GM21390 (cell line): ENCODE results near the gene PCDHA1.
"Not testable (repeated sequence)": the region's sequence is repeated elsewhere in the genome, so short reads cannot be mapped to it uniquely, and the experiment has no call there.

Experiments
- ATAC-seq: cut with Tn5 transposase; IDR thresholded peaks from one replicate; pipeline ENCODE4 v1.9.1; 2021; ENCODE audit not compliant: unreplicated experiment

The PCDHA1 gene

DNA sequence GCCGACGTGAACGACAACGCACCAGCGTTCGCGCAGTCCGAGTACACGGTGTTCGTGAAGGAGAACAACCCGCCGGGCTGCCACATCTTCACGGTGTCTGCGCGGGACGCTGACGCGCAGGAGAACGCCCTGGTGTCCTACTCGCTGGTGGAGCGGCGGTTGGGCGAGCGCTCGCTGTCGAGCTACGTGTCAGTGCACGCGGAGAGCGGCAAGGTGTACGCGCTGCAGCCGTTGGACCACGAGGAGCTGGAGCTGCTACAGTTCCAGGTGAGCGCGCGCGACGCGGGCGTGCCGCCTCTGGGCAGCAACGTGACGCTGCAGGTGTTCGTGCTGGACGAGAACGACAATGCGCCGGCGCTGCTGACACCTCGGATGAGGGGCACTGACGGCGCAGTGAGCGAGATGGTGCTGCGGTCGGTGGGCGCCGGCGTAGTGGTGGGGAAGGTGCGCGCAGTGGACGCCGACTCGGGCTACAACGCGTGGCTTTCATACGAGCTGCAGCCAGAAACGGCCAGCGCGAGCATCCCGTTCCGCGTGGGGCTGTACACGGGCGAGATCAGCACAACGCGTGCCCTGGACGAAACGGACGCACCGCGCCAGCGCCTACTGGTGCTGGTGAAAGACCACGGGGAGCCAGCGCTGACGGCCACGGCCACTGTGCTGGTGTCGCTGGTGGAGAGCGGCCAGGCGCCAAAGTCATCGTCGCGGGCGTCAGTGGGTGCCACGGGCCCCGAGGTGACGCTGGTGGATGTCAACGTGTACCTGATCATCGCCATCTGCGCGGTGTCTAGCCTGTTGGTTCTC lies 64.1 kb downstream of the PCDHA1 start:
- ATAC-seq = not testable (repeated sequence)

DNA sequence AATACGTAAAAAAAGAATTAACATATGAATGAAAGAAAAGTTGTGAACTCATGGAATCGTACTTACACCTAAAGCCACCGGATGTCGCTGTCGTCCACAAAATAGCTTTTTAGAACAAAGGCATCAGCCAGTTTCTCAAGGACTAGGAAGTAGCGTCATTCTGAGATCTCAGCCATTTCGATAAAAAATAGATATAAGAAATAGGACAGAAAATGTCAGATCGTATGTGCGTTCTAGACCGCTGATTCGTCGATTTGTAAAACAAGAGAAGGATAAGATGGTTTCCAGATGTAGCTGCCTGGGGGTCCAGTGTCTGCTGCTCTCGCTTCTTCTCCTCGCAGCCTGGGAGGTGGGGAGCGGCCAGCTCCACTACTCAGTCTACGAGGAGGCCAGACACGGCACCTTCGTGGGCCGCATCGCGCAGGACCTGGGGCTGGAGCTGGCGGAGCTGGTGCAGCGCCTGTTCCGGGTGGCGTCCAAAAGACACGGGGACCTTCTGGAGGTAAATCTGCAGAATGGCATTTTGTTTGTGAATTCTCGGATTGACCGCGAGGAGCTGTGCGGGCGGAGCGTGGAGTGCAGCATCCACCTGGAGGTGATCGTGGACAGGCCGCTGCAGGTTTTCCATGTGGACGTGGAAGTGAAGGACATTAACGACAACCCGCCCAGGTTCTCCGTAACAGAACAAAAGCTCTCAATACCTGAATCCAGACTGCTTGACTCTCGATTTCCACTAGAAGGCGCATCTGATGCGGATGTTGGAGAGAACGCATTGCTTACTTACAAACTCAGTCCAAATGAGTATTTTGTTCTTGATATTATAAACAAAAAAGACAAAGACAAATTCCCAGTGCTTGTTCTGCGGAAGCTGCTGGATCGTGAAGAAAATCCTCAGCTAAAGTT lies 70.1 kb downstream of the PCDHA1 start, which contains the start of gene PCDHA10:
Gene PCDHA10 (plus strand): TSS at position 126 of the 903 bp plus-strand sequence. CDS start 152 bp downstream, at position 278.
- ATAC-seq = no peak

DNA sequence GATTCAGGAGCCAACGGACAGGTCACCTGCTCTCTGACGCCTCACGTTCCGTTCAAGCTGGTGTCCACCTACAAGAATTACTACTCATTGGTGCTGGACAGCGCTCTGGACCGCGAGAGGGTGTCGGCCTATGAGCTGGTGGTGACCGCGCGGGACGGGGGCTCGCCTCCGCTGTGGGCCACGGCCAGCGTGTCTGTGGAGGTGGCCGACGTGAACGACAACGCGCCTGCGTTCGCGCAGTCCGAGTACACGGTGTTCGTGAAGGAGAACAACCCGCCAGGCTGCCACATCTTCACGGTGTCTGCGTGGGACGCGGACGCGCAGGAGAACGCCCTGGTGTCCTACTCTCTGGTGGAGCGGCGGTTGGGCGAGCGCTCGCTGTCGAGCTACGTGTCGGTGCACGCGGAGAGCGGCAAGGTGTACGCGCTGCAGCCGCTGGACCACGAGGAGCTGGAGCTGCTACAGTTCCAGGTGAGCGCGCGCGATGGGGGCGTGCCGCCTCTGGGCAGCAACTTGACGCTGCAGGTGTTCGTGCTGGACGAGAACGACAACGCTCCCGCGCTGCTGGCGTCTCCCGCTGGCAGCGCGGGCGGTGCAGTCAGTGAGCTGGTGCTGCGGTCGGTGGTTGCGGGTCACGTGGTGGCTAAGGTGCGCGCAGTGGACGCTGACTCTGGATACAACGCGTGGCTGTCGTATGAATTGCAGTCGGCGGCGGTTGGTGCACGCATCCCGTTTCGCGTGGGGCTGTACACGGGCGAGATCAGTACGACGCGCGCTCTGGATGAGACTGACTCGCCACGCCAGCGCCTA lies 71.4 kb downstream of the PCDHA1 start:
- no peak for ATAC-seq

DNA sequence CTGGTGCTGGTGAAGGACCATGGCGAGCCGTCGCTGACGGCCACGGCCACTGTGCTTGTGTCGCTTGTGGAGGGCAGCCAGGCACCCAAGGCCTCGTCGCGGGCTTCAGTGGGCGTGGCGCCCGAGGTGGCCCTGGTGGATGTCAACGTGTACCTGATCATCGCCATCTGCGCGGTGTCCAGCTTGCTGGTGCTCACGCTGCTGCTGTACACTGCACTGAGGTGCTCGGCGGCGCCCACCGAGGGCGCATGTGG lies 72.0 kb downstream of the PCDHA1 start:
- no peak for ATAC-seq

DNA sequence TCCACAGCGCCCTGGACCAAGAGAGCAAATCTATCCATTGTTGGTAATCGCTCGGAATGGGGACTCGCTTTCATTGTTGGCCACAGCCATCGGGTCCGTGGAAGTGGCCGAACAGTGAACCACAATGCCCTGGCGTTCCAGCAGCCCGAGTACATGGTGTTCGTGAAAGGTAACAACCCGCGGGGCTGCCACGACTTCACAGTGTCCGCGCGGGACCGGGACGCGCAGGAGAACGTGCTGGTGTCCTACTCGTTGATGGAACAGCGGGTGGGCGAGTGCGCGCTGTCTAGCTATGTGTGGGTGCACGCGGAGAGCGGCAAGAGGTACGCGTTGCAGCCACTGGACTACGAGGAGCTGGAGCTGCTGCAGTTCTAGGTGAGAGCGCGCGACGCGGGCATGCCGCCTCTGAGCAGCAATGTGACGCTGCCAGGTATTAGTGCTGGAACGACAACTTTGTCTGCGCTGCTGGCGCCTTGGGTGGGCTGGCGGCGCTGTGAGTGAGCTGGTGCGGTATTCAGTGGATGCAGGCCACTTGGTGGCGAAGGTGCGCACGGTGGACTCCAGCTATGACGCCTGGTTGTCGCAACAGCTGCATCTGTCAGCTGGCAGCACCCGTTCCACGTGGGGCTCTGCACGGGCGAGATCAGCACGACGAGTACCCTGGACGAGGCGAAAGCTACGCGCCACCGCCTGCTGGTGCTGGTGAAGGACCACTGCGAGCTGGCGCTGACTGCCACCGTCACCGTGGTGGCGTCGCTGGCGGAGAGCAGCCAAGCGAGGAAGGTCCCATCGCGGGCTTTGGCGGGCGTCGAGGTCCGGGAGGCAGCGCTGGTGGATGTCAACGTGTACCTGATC lies 76.7 kb downstream of the PCDHA1 start:
- ATAC-seq = no peak

DNA sequence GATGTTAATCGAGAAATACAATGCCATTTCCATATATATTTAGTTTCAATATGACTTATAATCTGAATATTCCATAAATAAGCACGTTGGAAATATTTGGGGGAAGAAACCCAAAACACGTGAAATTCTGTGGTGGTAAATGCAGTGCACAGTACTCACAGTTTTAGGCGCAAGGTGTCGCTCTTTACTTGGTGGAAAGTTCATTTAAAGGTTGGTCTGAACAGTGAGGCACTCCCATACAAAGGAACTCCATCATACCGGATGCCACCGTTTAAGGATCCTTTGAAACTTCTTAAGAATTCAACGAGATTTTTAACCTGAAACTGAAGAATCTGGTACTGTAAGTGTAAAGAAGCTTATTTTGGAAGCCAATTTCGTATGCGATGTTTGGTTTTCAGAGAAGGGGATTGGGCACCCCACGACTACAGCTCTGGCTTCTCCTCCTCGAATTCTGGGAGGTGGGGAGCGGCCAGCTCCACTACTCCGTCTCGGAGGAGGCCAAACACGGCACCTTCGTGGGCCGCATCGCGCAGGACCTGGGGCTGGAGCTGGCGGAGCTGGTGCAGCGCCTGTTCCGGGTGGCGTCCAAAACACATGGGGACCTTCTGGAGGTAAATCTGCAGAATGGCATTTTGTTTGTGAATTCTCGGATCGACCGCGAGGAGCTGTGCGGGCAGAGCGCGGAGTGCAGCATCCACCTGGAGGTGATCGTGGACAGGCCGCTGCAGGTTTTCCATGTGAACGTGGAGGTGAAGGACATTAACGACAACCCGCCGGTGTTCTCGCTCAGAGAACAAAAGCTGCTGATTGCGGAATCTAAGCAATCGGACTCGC lies 83.0 kb downstream of the PCDHA1 start, which contains the start of gene PCDHA11:
Gene PCDHA11 (plus strand): TSS at position 237 of the 834 bp plus-strand sequence. CDS start 147 bp downstream, at position 384.
- no peak for ATAC-seq

DNA sequence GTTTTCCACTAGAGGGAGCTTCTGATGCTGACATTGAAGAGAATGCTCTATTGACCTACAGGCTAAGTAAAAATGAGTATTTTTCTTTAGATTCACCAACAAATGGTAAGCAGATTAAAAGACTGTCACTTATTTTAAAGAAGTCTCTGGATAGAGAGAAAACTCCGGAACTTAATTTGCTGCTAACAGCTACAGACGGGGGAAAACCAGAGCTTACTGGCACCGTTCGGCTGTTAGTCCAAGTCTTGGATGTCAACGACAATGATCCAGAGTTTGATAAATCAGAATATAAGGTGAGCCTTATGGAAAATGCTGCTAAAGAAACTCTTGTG lies 83.6 kb downstream of the PCDHA1 start:
- no peak for ATAC-seq

DNA sequence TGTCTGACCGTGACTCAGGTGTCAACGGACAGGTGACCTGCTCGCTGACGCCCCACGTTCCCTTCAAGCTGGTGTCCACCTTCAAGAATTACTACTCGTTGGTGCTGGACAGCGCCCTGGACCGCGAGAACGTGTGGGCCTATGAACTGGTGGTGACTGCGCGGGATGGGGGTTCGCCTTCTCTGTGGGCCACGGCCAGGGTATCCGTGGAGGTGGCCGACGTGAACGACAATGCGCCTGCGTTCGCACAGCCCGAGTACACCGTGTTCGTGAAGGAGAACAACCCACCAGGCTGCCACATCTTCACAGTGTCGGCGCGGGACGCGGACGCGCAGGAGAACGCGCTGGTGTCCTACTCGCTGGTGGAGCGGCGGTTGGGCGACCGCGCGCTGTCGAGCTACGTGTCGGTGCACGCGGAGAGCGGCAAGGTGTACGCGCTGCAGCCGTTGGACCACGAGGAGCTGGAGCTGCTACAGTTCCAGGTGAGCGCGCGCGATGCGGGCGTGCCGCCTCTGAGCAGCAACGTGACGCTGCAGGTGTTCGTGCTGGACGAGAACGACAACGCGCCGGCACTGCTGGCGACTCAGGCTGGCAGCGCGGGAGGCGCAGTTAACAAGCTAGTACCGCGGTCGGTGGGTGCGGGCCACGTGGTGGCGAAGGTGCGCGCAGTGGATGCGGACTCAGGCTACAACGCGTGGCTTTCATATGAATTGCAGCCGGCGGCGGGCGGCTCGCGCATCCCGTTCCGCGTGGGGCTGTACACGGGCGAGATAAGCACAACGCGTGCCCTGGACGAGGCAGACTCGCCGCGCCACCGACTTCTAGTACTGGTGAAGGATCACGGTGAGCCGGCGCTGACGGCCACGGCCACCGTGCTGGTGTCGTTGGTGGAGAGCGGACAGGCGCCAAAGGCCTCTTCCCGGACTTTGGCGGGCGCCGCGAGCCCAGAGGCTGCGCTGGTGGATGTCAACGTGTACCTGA lies 84.6 kb downstream of the PCDHA1 start:
- ATAC-seq = no peak

DNA sequence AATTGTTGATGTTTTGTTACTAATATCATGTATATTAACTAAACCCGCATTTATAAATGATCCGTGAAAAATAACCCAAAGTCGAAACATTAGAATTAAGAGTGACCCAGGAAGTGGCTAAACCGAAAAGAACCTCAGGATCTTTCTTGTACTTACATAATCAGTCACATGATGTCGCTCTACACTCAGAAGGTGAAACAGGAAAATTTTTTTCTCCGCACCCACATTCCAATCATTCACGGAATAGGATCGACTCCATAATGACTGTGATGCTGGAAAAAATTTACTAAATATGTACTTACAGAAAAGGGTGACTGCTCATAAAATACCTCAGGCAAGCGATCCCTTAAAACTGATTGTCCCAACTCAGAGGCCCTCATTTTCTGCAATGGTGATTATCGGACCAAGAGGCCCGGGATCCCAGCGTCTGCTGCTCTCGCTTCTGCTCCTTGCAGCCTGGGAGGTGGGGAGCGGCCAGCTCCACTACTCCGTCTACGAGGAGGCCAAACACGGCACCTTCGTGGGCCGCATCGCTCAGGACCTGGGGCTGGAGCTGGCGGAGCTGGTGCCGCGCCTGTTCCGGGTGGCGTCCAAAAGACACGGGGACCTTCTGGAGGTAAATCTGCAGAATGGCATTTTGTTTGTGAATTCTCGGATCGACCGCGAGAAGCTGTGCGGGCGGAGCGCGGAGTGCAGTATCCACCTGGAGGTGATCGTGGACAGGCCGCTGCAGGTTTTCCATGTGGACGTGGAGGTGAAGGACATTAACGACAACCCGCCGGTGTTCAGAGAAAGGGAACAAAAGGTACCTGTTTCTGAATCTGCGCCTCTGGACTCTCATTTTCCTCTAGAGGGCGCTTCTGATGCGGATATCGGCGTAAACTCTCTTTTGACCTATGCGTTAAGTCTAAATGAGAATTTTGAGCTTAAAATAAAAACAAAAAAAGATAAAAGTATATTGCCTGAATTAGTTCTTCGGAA lies 89.4 kb downstream of the PCDHA1 start, which contains the start of gene PCDHA12:
Gene PCDHA12 (plus strand): TSS at position 224 of the 981 bp plus-strand sequence. CDS start 165 bp downstream, at position 389.
- ATAC-seq = no peak

DNA sequence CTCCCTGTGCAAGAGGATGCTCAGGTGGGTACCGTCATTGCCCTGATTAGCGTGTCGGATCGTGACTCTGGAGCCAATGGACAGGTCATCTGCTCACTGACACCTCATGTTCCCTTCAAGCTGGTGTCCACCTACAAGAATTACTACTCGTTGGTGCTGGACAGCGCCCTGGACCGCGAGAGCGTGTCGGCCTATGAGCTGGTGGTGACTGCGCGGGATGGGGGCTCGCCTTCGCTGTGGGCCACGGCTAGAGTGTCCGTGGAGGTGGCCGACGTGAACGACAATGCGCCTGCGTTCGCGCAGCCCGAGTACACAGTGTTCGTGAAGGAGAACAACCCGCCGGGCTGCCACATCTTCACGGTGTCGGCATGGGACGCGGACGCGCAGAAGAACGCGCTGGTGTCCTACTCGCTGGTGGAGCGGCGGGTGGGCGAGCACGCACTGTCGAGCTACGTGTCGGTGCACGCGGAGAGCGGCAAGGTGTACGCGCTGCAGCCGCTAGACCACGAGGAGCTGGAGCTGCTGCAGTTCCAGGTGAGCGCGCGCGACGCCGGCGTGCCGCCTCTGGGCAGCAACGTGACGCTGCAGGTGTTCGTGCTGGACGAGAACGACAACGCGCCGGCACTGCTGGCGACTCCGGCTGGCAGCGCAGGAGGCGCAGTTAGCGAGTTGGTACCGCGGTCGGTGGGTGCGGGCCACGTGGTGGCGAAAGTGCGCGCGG lies 90.8 kb downstream of the PCDHA1 start:
- ATAC-seq = not testable (repeated sequence)

DNA sequence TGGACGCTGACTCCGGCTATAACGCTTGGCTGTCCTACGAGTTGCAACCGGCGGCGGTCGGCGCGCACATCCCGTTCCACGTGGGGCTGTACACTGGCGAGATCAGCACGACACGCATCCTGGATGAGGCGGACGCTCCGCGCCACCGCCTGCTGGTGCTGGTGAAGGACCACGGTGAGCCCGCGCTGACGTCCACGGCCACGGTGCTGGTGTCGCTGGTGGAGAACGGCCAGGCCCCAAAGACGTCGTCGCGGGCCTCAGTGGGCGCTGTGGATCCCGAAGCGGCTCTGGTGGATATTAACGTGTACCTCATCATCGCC lies 91.3 kb downstream of the PCDHA1 start:
- ATAC-seq = no peak

DNA sequence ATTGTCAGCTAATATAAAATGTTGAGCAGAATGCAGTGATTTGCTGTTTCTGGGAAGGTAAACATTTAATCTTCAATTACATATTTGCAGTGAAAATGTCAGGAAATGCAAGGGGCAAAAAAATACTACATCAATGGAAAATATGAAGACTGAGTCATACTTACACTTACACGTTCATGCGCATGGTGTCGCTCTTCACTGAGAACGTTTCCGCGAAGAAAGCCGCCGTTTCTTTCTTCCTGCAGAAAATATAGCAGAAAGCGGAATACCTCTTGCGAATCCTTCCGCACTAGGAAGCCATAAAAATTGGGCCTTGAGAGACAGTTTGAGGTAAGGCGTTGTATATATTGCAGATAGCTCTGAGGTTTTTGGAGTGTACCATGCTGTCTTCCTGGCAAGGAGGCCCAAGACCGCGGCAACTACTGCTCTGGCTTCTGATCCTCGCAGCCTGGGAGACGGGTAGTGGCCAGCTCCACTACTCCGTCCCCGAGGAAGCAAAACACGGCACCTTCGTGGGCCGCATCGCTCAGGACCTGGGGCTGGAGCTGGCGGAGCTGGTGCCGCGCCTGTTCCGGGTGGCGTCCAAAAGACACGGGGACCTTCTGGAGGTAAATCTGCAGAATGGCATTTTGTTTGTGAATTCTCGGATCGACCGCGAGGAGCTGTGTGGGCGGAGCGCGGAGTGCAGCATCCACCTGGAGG lies 96.1 kb downstream of the PCDHA1 start, which contains the start of gene PCDHA13:
Gene PCDHA13 (plus strand): TSS at position 236 of the 702 bp plus-strand sequence. CDS start 145 bp downstream, at position 381.
- no peak for ATAC-seq

DNA sequence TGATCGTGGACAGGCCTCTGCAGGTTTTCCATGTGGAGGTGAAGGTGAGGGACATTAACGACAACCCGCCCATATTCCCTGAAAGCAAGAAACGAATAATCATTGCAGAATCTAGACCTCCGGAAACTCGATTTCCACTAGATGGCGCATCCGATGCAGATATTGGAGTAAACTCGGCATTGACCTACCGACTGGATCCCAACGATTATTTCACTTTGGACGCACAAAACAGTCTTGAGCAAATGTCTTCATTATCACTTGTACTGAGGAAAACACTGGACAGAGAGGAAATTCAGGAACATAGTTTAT lies 96.6 kb downstream of the PCDHA1 start:
- ATAC-seq = no peak

DNA sequence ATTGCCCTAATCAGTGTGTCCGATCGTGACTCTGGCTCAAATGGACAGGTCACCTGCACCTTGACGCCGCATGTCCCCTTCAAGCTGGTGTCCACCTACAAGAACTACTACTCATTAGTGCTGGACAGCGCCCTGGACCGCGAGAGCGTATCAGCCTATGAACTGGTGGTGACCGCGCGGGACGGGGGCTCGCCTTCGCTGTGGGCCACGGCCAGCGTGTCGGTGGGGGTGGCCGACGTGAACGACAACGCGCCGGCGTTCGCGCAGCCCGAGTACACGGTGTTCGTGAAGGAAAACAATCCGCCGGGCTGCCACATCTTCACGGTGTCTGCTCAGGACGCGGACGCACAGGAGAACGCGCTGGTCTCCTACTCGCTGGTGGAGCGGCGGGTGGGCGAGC lies 97.4 kb downstream of the PCDHA1 start:
- ATAC-seq = no peak

DNA sequence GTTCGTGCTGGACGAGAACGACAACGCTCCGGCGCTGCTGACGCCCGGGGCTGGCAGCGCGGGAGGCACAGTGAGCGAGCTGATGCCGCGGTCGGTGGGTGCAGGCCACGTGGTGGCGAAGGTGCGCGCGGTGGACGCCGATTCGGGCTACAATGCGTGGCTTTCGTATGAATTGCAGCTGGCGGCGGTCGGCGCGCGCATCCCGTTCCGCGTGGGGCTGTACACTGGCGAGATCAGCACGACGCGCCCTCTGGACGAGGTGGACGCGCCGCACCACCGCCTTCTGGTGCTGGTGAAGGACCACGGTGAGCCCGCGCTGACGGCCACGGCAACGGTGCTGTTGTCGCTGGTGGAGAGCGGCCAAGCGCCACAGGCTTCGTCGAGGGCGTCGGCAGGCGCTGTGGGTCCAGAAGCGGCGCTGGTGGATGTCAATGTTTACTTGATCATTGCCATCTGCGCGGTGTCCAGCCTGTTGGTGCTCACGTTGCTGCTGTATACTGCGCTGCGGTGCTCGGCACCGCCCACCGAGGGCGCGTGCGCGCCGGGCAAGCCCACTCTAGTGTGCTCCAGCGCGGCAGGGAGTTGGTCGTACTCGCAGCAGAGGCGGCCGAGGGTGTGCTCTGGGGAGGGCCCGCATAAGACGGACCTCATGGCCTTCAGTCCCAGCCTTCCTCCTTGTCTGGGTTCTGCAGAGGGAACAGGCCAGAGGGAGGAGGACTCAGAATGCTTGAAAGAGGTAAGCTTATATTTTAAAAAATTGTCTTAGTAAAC lies 98.2 kb downstream of the PCDHA1 start:
- ATAC-seq = no peak
